ENCODE results near the gene HSPA13.
"Not testable (repeated sequence)": the region's sequence is repeated elsewhere in the genome, so short reads cannot be mapped to it uniquely, and the experiment has no call there.

The HSPA13 gene

GRCh38 chr21:14382835-14383595, at the start of gene HSPA13:
Gene HSPA13, minus strand, starts transcription at chr21:14383146. Its CDS starts 27 bp downstream, at chr21:14383119.
- peak; percentile 99 for DNase-seq

GRCh38 chr21:14418920-14419319, 36.0 kb upstream of the HSPA13 start:
- no peak for DNase-seq

GRCh38 chr21:14414932-14415508, 32.1 kb upstream of the HSPA13 start:
- DNase-seq = no peak

DNA sequence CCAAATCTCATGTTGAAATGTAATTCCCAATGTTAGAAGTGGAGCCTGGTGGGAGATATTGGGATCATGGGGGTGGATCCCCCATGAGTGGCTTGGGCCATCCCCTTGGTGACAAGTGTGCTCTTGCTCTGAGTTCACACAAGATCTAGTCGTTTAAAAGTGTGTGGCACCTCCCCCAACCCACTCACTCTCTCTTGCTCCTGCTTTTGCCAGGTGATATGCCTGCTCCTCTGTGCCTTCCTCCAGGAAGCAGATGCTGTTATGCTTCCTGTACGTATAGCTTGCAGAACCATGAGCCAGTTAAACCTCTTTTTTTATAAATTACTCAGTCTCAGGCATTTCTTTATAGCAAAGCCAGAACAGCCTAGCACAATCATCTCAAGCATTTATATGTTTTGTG, 23.0 kb upstream of the HSPA13 start:
- DNase-seq = no peak

DNA sequence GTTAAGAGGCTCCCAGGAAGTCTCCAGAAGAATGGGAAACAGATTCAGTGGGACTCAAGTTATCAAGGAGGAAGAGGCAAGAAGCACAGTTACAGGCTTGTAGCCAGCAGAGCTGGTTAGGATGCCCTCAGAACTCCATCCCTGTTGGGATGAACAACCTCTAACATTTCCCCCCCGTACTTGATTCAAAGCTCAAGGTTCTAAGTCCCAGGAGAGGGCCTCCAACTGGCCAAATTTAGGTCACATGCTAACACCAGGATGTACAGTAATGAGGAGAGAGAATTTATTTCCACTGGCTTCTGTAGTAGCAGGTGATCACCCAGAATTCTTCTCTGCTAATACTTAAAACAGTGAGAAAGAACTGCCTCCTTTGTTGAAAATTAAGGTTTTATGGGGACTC, 22.3 kb upstream of the HSPA13 start:
- DNase-seq = no peak

DNA sequence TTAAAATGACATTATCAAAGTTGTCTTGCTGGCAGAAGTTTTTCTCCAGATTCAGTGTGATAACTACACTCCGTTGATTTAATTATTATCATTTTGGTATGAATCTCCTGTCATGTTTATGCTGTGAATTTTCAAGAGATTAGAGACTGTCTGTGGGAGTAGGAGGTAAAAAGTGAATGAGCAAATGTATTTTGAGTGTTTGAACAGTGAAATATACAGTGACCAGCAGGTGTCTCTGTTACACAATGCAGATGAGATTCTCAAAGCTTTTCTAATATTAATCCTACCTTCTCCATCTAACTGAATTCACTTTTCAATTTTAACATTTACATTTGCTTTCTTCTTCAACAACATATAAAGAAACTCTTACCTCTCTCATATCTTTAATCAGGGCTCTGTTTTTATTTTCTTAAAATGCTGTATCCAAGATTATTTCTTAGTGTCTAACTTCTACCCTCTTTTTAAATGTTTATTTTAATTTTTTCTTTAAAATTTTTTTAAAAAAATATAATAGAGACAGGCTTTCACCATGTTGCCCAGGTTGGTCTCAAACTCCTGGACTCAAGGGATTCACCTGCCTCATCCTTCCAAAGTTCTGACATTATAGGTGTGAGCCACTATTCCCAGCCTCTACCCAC, 20.9 kb upstream of the HSPA13 start:
- DNase-seq = no peak

- no peak for DNase-seq
Measured at GRCh38 chr21:14401217-14401616, 18.3 kb upstream of the HSPA13 start.

- DNase-seq = no peak
Measured at GRCh38 chr21:14388282-14388681, 5.3 kb upstream of the HSPA13 start.

GRCh38 chr21:14384453-14384852, 1.5 kb upstream of the HSPA13 start:
- no peak for DNase-seq

GRCh38 chr21:14383596-14384180, 742 bp upstream of the HSPA13 start:
- no peak for DNase-seq

DNA sequence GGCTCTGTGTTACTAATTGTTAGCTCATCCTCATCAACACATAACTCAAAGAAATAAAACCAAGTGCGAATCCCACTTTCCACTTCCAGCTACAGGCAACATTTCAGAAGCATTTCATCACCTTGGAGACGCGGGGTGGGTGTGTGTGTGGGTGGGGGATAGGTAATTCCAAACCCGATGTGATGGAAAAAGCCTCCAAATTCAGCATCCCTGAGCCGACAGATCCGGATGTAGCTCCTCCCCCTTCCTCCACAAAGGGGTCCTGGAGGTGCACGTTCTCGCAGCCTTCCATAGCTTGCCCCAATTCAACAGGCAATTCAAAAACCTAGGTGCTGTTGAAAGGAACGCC, 486 bp downstream of the HSPA13 start:
- DNase-seq = no peak

DNA sequence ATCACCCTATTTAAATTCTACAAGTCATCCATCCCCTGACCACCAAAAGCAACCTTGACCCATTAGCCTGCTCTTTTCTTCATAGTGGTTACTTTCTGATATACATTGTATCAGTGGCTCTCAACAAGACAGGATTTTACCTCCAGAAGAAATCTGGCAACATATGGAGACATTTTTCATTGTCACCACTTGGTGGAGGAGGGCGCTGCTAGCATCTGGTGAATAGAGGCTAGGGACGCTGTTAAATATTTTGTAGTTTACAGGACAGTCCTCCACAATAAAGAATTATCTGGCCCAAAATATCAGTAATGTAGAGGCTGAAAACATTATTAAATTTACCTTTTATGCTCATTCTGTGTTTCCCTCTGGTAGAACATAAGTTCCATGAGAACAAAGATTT, 6.1 kb downstream of the HSPA13 start:
- no peak for DNase-seq

- DNase-seq = no peak
Measured at GRCh38 chr21:14366998-14367397, 15.9 kb downstream of the HSPA13 start.

GRCh38 chr21:14361958-14362357, 21.0 kb downstream of the HSPA13 start:
- DNase-seq = no peak

DNA sequence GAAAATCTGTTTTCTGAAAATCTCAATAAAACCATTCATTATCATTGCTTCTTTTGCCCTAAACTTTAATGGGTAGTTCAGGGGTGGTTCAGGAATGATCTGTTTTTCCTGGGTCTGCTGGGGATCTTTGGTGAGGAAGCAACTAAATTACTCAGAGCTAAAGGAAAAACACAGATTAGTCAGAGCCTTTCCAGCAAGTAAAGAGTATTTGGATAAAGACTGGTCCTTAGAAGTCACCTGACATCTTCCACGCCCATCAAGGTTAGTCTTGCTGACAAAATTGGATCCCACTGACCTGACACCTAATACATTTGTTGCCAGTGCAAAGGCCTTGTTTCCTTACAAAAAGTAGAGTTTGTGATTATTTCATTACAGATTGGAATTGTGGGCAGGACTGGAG, 24.2 kb downstream of the HSPA13 start:
- DNase-seq = no peak

DNA sequence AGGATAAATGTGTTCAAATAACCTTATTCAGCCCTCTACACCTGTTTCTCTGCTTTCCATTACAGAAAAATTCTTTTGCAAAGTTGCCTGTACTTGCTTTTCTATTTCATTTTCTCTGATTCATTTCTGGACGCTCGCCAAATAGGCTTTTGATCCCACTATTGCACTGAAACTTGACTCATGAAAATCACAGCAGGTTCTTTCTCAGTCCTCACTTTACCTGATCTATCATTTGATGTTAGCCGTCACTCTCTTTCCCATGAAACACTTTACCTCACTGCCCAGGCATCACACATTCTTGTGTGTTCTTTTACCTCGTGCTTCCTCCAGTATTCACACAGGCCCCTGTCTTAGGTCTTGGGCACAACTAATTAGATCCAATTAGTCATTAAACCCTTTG, 26.2 kb downstream of the HSPA13 start:
- no peak for DNase-seq

DNA sequence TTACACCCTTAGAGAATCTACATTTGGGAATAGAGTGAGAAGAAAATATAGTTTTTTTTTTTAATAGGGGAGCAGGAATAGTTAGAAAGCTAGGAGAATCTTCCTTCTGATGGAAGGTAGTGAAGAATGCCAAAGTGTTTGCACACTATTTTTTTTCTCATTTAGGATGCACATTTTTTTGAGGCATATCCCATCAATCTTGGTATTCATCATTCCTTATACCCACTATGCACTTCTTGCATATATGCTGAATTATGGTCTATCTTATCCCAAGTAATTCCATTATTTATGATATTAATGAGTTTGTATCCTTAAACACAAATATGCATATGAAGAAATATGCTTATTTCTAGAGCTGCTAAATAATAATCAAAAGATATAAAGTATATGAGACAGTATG, 28.4 kb downstream of the HSPA13 start:
- no peak for DNase-seq

DNA sequence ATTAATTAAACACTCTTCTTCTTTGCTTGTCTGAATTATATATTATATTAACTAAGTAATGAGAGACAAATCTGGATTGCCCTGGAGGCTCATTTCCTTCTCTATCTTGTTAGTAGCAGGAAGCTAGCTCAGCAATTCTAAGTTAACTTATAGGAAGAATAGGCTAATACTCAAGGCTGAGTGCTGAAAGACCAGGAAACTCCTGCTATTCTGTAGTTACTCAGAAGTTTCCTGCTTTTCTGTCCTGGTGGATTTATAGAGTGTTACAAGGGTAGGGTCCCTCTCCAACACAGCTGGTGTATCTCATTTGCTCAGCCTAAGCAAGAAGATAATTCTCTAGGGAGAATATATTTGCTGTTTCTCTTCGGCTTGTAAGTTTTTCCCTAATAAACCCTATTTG, 29.2 kb downstream of the HSPA13 start:
- DNase-seq = no peak

- no peak for DNase-seq
Measured at GRCh38 chr21:14353231-14353630, 29.7 kb downstream of the HSPA13 start.

DNA sequence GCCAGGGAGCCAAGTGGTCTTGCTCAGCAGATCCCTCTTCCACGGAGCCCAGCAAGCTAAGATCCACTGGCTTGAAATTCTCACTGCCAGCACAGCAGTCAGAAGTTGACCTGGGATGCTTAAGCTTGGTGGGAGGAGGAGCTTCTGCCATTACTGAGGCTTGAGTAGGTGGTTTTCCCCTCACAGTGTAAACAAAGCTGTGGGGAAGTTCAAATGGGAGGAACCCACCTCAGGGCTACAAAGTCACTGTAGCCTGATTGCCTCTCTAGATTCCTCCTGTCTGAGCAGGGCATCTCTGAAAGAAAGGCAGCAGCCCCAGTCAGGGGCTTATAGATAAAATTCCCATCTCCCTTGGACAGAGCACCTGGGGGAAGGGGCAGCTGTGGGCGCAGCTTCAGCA, 55.6 kb downstream of the HSPA13 start:
- DNase-seq = not testable (repeated sequence)

- DNase-seq = no peak
Measured at GRCh38 chr21:14325595-14325994, 57.4 kb downstream of the HSPA13 start.
